Muscle layer of colon (tissue), 2 donors: ENCODE results near the gene CLSTN2.

Experiments
- H3K27ac ChIP-seq: one replicate; pipeline ENCODE4 v1.7.0; 2013; ENCODE audit warnings: low read depth, mild to moderate bottlenecking, low read length, moderate library complexity
- H3K27me3 ChIP-seq, 2 donors: one replicate each; pipeline ENCODE4 v1.7.0; 2013; ENCODE audit warnings: low read length in 2 of 2, mild to moderate bottlenecking in 2 of 2; ENCODE audit not compliant: insufficient read depth in 2 of 2, control insufficient read depth in 1 of 2
- H3K36me3 ChIP-seq: one replicate; pipeline ENCODE4 v1.7.0; 2013; ENCODE audit warnings: mild to moderate bottlenecking, low read length; ENCODE audit not compliant: insufficient read depth
- H3K4me1 ChIP-seq: one replicate; pipeline ENCODE4 v1.7.0; 2013; ENCODE audit warnings: mild to moderate bottlenecking, low read length; ENCODE audit not compliant: insufficient read depth
- H3K4me3 ChIP-seq, 2 donors: one replicate each; pipeline ENCODE4 v1.7.0; 2013; ENCODE audit warnings: low read length in 2 of 2, low read depth in 1 of 2, mild to moderate bottlenecking in 1 of 2, moderate library complexity in 1 of 2
- H3K9ac ChIP-seq: one replicate; pipeline ENCODE4 v1.7.0; 2013; ENCODE audit warnings: low read length
- H3K9me3 ChIP-seq: one replicate; pipeline ENCODE4 v1.7.0; 2013; ENCODE audit warnings: mild to moderate bottlenecking, low read length
- donor health status: abdominal sarcoma.
- donor health status: Adenocarcinoma of cecum.

The CLSTN2 gene

DNA sequence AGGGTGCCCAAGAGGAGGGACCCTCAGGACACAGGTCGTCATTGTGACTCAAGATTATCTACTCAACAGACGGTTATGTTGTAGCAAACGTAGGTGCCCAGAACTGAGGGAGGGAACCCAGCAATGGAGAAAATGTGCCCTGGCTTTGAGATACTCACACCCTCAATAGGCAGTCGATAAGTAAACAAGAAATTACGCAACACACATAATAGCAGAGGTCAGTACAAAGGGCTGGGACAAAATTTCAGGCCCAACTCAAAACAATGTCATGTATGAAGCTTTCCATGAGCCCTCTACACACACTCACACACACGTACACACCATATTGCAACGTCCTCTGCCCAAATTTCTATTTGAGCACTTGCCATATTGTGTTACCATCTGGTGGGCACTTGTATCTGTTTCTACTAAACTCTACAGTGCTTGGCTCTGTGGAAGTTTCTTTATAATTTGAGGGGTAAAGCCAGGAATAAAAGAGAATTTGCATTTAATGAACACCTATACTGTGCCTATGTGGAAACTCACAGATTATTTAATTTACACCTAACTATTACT lies 628.3 kb downstream of the CLSTN2 start:
- Histone ChIP-seq H3K27ac (no peak overlapping the region), H3K9me3 (no peaks in the 10 kb centered on the region), H3K4me1 (no peaks in the 10 kb centered on the region), H3K36me3 (no peaks in the 10 kb centered on the region), H3K27me3 (no peaks in the 10 kb centered on the region), H3K4me3 (no peak overlapping the region), H3K9ac (no peak overlapping the region)

- no peaks in the 10 kb centered on the region for H3K36me3 ChIP-seq
- H3K9me3 ChIP-seq: no peaks in the 10 kb centered on the region
- H3K4me1 ChIP-seq: peaks cover 10% of the 10 kb centered on the region
- H3K27ac ChIP-seq: no peak overlapping the region
- H3K9ac ChIP-seq: no peak overlapping the region
- no peaks in the 10 kb centered on the region for H3K27me3 ChIP-seq
- no peak overlapping the region for H3K4me3 ChIP-seq
These were observed 633.1 kb downstream of the CLSTN2 start for GRCh38 chr3:140568131-140568530.

DNA sequence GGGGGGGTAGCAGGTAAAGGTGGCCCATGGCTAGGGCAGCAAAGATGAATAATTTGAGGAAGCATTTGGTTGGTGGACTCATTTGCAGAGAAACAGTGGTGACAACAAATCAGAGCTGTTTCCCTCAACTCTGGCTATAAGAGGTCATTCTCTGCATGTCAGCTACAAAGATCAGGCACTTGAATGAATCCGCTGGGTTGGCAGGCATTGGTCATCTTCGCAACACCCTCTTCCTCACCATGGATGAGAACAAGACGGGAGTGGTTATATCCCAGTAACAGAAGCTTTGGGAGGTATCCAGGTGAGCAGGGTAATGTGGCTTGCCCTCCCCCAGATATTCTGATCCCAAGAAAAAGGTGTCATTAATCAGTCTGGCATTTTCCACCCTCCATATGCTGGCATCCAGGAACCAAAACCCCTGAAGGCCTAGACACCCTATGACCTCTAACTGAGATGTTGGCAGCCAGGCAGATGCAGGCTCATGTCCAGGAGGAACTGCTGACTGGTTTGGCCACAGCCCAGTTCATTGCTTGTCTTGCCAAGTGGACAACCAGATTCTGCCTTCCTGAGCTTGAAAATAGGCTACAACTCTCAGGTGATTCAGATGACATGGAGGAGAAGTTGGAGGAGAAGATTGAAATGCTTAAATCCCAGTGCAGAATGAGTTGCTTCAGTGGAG lies 634.0 kb downstream of the CLSTN2 start:
- H3K27me3 ChIP-seq: no peaks in the 10 kb centered on the region
- no peak overlapping the region for H3K9ac ChIP-seq
- H3K4me1 ChIP-seq: peaks cover 16% of the 10 kb centered on the region
- no peak overlapping the region for H3K27ac ChIP-seq
- H3K9me3 ChIP-seq: no peaks in the 10 kb centered on the region
- no peak overlapping the region for H3K4me3 ChIP-seq
- H3K36me3 ChIP-seq: no peaks in the 10 kb centered on the region

- peaks cover 16% of the 10 kb centered on the region for H3K4me1 ChIP-seq
- no peaks in the 10 kb centered on the region for H3K9me3 ChIP-seq
- no peak overlapping the region for H3K9ac ChIP-seq
- H3K4me3 ChIP-seq: no peak overlapping the region
- no peaks in the 10 kb centered on the region for H3K27me3 ChIP-seq
- no peaks in the 10 kb centered on the region for H3K36me3 ChIP-seq
- no peak overlapping the region for H3K27ac ChIP-seq
These were observed 635.6 kb downstream of the CLSTN2 start for GRCh38 chr3:140570602-140571001.

DNA sequence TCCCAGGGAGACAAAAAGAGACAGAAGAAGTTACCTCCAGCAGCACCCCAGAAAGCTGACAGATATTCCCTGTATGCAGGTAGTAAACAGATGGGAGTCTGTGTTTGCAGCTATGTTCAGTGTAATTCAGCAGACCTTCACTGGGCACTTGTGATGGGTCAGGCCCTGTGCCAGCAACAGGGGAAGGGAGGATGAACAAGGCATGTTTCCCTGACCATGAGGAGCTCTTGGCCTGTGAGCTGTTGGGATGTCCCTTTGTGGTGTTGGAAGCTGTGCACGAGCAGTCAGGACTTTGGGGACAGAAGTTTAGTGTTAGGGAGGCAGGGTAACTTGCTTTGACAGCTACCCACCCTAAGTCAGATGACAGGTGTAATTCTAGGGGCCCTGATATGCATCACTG lies 636.9 kb downstream of the CLSTN2 start:
- Histone ChIP-seq H3K36me3 (no peaks in the 10 kb centered on the region), H3K27me3 (no peaks in the 10 kb centered on the region), H3K4me1 (peaks cover 16% of the 10 kb centered on the region), H3K27ac (no peak overlapping the region), H3K9me3 (no peaks in the 10 kb centered on the region), H3K9ac (no peak overlapping the region), H3K4me3 (no peak overlapping the region)

DNA sequence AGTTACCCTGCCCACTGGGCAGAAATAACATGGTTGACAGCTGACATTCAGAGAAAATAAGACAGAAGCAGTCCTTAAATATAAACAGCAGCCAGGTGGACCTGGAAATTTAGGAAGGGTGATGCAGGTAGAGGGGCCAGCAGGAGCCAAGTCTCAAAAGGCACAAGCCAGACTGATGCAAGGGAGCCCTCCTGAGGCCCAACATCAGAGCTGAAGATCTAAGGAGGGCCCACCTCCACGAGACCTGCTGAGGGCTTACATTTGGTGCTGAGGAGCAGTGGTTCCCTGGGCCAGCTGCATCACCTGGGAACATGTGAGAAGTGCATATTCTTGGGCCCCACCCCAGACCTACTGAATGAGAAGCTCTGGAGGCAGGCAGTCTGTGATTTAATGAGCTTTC lies 637.3 kb downstream of the CLSTN2 start:
- Histone ChIP-seq H3K27ac (no peak overlapping the region), H3K4me1 (peaks cover 16% of the 10 kb centered on the region), H3K9me3 (no peaks in the 10 kb centered on the region), H3K9ac (no peak overlapping the region), H3K4me3 (no peak overlapping the region), H3K36me3 (no peaks in the 10 kb centered on the region), H3K27me3 (no peaks in the 10 kb centered on the region)

- Histone ChIP-seq H3K9me3 (no peaks in the 10 kb centered on the region), H3K9ac (no peak overlapping the region), H3K4me1 (peaks cover 16% of the 10 kb centered on the region), H3K36me3 (no peaks in the 10 kb centered on the region), H3K27ac (no peak overlapping the region), H3K4me3 (no peak overlapping the region), H3K27me3 (no peaks in the 10 kb centered on the region)
These were observed 638.0 kb downstream of the CLSTN2 start for GRCh38 chr3:140573011-140573410.

DNA sequence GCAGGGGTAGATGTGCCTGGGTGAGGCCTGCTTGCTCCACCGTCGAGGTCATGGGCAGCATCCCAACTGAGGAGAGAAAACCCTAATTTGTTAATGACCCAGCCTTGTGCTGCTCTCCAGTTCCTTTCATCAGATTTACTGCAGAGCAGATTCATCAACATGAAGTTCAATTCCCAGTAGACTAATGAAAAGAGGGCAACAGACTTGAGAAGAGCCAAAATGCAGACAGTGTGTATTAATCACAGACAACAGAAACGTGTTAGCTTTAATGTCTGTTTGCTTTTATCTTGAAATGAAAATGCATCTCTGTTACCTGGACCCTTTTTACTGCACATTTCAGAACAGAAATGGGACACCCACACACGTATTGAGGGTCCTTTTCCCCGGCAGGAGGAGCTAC lies 639.4 kb downstream of the CLSTN2 start:
- H3K9me3 ChIP-seq: no peaks in the 10 kb centered on the region
- H3K27ac ChIP-seq: no peak overlapping the region

GRCh38 chr3:140576449-140576848 lies 641.5 kb downstream of the CLSTN2 start:
- Histone ChIP-seq H3K9me3 (no peaks in the 10 kb centered on the region), H3K27ac (no peak overlapping the region), H3K27me3 (no peaks in the 10 kb centered on the region), H3K4me3 (no peak overlapping the region), H3K9ac (no peak overlapping the region), H3K4me1 (peaks cover 11% of the 10 kb centered on the region), H3K36me3 (no peaks in the 10 kb centered on the region)

More for the DNA sequence above, 639.4 kb downstream of the CLSTN2 start:
- Histone ChIP-seq H3K27me3 (no peaks in the 10 kb centered on the region), H3K9ac (no peak overlapping the region), H3K4me1 (peaks cover 11% of the 10 kb centered on the region), H3K4me3 (no peak overlapping the region), H3K36me3 (no peaks in the 10 kb centered on the region)

DNA sequence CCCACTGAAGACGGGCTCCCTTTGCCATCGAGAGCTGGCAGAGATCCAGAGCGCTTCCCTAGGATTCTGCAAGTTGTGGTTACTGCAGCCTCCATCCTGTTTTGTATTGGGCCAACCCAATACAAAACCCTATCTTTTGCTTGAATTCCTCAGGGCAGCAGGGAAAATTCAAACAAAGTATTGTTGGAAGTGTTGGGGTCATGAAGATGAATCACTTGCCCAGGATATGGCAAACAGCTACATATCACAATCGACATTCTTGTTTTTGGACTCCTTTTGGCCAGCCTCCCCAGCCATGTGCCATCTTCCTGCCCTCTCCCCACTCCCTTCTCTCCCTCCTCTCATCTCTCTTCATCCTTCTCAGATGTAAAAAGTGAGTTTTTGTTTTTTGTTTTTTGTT lies 642.9 kb downstream of the CLSTN2 start:
- Histone ChIP-seq H3K36me3 (no peaks in the 10 kb centered on the region), H3K27ac (no peak overlapping the region), H3K9me3 (no peaks in the 10 kb centered on the region), H3K4me3 (no peak overlapping the region), H3K9ac (no peak overlapping the region), H3K4me1 (peaks cover 9% of the 10 kb centered on the region), H3K27me3 (no peaks in the 10 kb centered on the region)

- Histone ChIP-seq H3K36me3 (no peaks in the 10 kb centered on the region), H3K9me3 (no peaks in the 10 kb centered on the region), H3K27ac (no peak overlapping the region), H3K4me1 (no peaks in the 10 kb centered on the region), H3K9ac (no peak overlapping the region), H3K4me3 (no peak overlapping the region), H3K27me3 (no peaks in the 10 kb centered on the region)
These were observed 644.3 kb downstream of the CLSTN2 start for GRCh38 chr3:140579260-140579659.

DNA sequence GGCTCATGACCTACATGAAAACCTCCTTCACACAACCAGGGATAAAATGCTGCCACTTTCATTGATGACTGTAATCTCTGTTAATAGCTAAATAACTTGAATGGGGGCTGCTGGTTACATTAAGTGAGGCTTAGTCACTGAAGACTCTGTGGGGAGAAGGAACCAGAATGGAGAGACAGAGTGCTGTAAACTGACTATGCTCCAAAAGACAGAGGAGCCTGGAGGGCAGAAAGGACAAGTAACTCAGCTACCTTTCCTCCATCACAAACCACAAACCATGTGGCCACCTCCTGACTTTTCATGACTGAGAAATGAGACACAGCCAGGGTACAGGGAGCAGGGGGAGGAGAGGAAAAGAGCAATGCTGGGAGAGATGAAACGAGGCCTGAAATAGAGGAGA lies 645.8 kb downstream of the CLSTN2 start:
- Histone ChIP-seq H3K4me1 (no peaks in the 10 kb centered on the region), H3K4me3 (no peak overlapping the region), H3K27ac (no peak overlapping the region), H3K36me3 (no peaks in the 10 kb centered on the region), H3K27me3 (no peaks in the 10 kb centered on the region), H3K9me3 (no peaks in the 10 kb centered on the region), H3K9ac (no peak overlapping the region)
